K562 (cell line): ENCODE measurements around the gene SLC25A36. TPM values are rescaled to one million over a fixed set of nuclear protein-coding genes. Genes with fewer than 3 reads are reported as not detected.

Source experiments
- ATAC-seq: fragments of 200-7000 bp; cut with Tn5 transposase; 3 replicates; pipeline ENCODE4 v1.9.1; 2020; ENCODE audit warnings: moderate library complexity
- BruUV-seq: library from RNA; stranded (reverse); fragments of 400-500 nt; replicated peaks from 2 replicates; lab custom pipeline; 2021; lab: Mats Ljungman, UMichigan
- CTCF ChIA-PET: fragments of 300-600 bp; formaldehyde crosslinking; extraction: SDS; loops from one replicate; lab custom pipeline; 2021; ENCODE audit warnings: low intra/inter-chr PET ratio; lab: Yijun Ruan, JAX
- POLR2A ChIA-PET: fragments of 300-600, 350-650 bp; sonication (Branson Sonifier 250); formaldehyde crosslinking; extraction: SDS; loops from one replicate; lab custom pipeline; 2021; ENCODE audit warnings: antibody characterized with exemption, inconsistent platforms; lab: Yijun Ruan, JAX
- DNase-seq, 4 experiments: peaks; one replicate each; pipeline versions ENCODE4 v3.0.0 to v3.0.0-alpha.2; 2011 to 2018; ENCODE audit warnings: low spot score in 3 of 4, mixed read lengths in 3 of 4; ENCODE audit errors: extremely low read depth in 1 of 4
- FAIRE-seq: peaks from 2 replicates; lab custom pipeline; 2011; peaks lifted over from hg19 to GRCh38; lab: Jason Lieb, UNC
- H2AFZ ChIP-seq: 2 replicates; pipeline ENCODE4 v1.6.0; 2011; ENCODE audit warnings: low read depth, low read length, control low read depth, inconsistent platforms
- H3K27ac ChIP-seq: fragments of 200-600 bp; 3 replicates; pipeline ENCODE4 v1.8.0; 2011; ENCODE audit warnings: low read depth, mild to moderate bottlenecking, control low read depth, inconsistent platforms, low read length, moderate library complexity, mixed read lengths; ENCODE audit errors: extremely low read depth
- H3K27me3 ChIP-seq, 2 experiments: fragments of 300-600 bp in 1 of 2; 2 replicates in 1 of 2; 3 replicates in 1 of 2; pipeline versions ENCODE4 v1.6.0 to v1.8.0; 2011; ENCODE audit warnings: inconsistent platforms in 2 of 2, low read length in 2 of 2, mild to moderate bottlenecking in 1 of 2, mixed read lengths in 1 of 2, moderate library complexity in 1 of 2; ENCODE audit not compliant: control insufficient read depth in 2 of 2, insufficient read depth in 2 of 2
- H3K36me3 ChIP-seq: fragments of 300-600 bp; 3 replicates; pipeline ENCODE4 v1.8.0; 2011; ENCODE audit warnings: mild to moderate bottlenecking, low read length, inconsistent platforms; ENCODE audit not compliant: control insufficient read depth, insufficient read depth
- H3K4me1 ChIP-seq, 2 experiments: fragments of 200-600 bp in 1 of 2; replicated peaks in 1 of 2; 2 replicates in 1 of 2; 3 replicates in 1 of 2; pipeline versions ENCODE4 v1.5.1 to v1.8.0; 2011; ENCODE audit warnings: inconsistent platforms in 2 of 2, low read length in 2 of 2, mild to moderate bottlenecking in 1 of 2, mixed read lengths in 1 of 2, moderate library complexity in 1 of 2; ENCODE audit not compliant: control insufficient read depth in 2 of 2, insufficient read depth in 2 of 2
- H3K4me2 ChIP-seq: 2 replicates; pipeline ENCODE4 v1.6.1; 2011; ENCODE audit warnings: low read length, control low read depth, inconsistent platforms, mixed read lengths; ENCODE audit not compliant: insufficient read depth
- H3K4me3 ChIP-seq: fragments of 200-600 bp; sonication (generic), shearing (Covaris generic); 2 replicates; pipeline ENCODE4 v1.5.1; 2016; ENCODE audit warnings: control low read depth, inconsistent platforms
- H3K79me2 ChIP-seq: fragments of 200-600 bp; 3 replicates; pipeline ENCODE4 v1.8.0; 2011; ENCODE audit warnings: low read length, inconsistent platforms; ENCODE audit not compliant: control insufficient read depth, insufficient read depth
- H3K9ac ChIP-seq, 2 experiments: 2 replicates each; pipeline versions ENCODE4 v1.6.0 to v1.6.1; 2011; ENCODE audit warnings: low read depth in 2 of 2, low read length in 2 of 2, control low read depth in 1 of 2, inconsistent platforms in 1 of 2, mild to moderate bottlenecking in 1 of 2, mixed read lengths in 1 of 2; ENCODE audit not compliant: insufficient read depth in 1 of 2
- H3K9me1 ChIP-seq: one replicate; pipeline ENCODE4 v1.6.0; 2011; ENCODE audit warnings: inconsistent platforms, mild to moderate bottlenecking, low read length, moderate library complexity; ENCODE audit not compliant: control insufficient read depth, insufficient read depth
- H3K9me3 ChIP-seq: replicated peaks from 2 replicates; pipeline ENCODE4 v1.5.1; 2011; ENCODE audit warnings: low read depth, low read length, inconsistent platforms; ENCODE audit not compliant: control insufficient read depth, insufficient read depth
- H4K20me1 ChIP-seq: replicated peaks from 2 replicates; pipeline ENCODE4 v1.6.1; 2011; ENCODE audit warnings: low read length, inconsistent platforms, mixed read lengths; ENCODE audit not compliant: control insufficient read depth, insufficient read depth
- CEBPB ChIP-seq: fragments of 450-650 bp; IDR thresholded peaks from 2 replicates; pipeline ENCODE4 v1.6.1; 2016; ENCODE audit warnings: missing genetic modification characterization, missing compliant biosample characterization
- CEBPG ChIP-seq, 3 experiments: fragments of 200-800 bp in 1 of 3; sonication (Bioruptor generic) in 1 of 3; sonication (generic) in 1 of 3; formaldehyde crosslinking in 1 of 3; IDR thresholded peaks in 2 of 3; conservative IDR thresholded peaks in 1 of 3; 2 replicates each; pipeline versions ENCODE4 v1.6.1 to v1.8.0; 2016 to 2022; ENCODE audit warnings: missing compliant biosample characterization in 2 of 3, missing genetic modification characterization in 2 of 3, mild to moderate bottlenecking in 1 of 3, missing genetic modification reagents in 1 of 3
- CLOCK ChIP-seq: fragments of 250-450 bp; sonication (Bioruptor Pico); IDR thresholded peaks from 2 replicates; pipeline ENCODE4 v1.4.0; 2020; ENCODE audit warnings: mild to moderate bottlenecking, moderate library complexity, borderline replicate concordance
- E2F6 ChIP-seq, 2 experiments: IDR thresholded peaks; 2 replicates each; pipeline ENCODE4 v1.6.1; 2011; ENCODE audit warnings: borderline replicate concordance in 1 of 2, control low read depth in 1 of 2, low read depth in 1 of 2, low read length in 1 of 2, mild to moderate bottlenecking in 1 of 2, mixed read lengths in 1 of 2, moderate library complexity in 1 of 2; ENCODE audit not compliant: insufficient read depth in 1 of 2, insufficient read length in 1 of 2, poor library complexity in 1 of 2, severe bottlenecking in 1 of 2; ENCODE audit errors: extremely low read depth in 1 of 2
- HDAC8 ChIP-seq: fragments of 450-650 bp; IDR thresholded peaks from 2 replicates; pipeline ENCODE4 v1.6.1; 2016; ENCODE audit warnings: mild to moderate bottlenecking, missing genetic modification characterization, moderate library complexity, missing compliant biosample characterization
- ILF3 ChIP-seq: fragments of 450-650 bp; IDR thresholded peaks from 2 replicates; pipeline ENCODE4 v1.6.1; 2018; ENCODE audit warnings: antibody characterized with exemption, mild to moderate bottlenecking, moderate library complexity, borderline replicate concordance
- MYNN ChIP-seq, 2 experiments: sonication (generic); formaldehyde crosslinking in 1 of 2; IDR thresholded peaks; 2 replicates each; pipeline versions ENCODE4 v1.5.0 to v1.6.1; 2016 to 2020; ENCODE audit warnings: antibody characterized with exemption in 1 of 2, missing genetic modification reagents in 1 of 2
- NR3C1 ChIP-seq: sonication (generic); formaldehyde crosslinking; IDR thresholded peaks from 2 replicates; pipeline ENCODE4 v1.8.1; 2022; ENCODE audit warnings: missing genetic modification reagents
- SREBF1 ChIP-seq: fragments of 150-350 bp; IDR thresholded peaks from 2 replicates; pipeline ENCODE4 v1.6.1; 2014; ENCODE audit warnings: antibody characterized with exemption, low read depth, low read length, borderline replicate concordance
- ZNF184 ChIP-seq: sonication (generic); formaldehyde crosslinking; IDR thresholded peaks from 2 replicates; pipeline ENCODE4 v1.5.0; 2020; ENCODE audit warnings: missing genetic modification reagents
- WGBS: fragments of 100-300 bp; shearing (Covaris generic); methylation state at CpG from one replicate; pipeline ENCODE4 v1.1.6; 2016; ENCODE audit warnings: low coverage, mixed read lengths; ENCODE audit not compliant: insufficient coverage; ENCODE audit errors: missing lambda C conversion rate; 5-methylcytosine and 5-hydroxymethylcytosine counted together
- in situ Hi-C: fragments of 300-500 bp; cut with MboI; formaldehyde crosslinking; loops from 4 replicates; pipeline ENCODE4 v1.15.0; 2018; ENCODE audit warnings: inconsistent platforms, mixed read lengths
- intact Hi-C: fragments of 100-400 bp; cut with micrococcal nuclease; formaldehyde crosslinking; loops from 2 replicates; pipeline ENCODE4 v1.14.2; 2022
- polyA plus RNA-seq, 8 experiments: library from polyadenylated mRNA; depleted of rRNA in 4 of 8; stranded (reverse) in 5 of 8; unstranded in 3 of 8; fragments of >200 nt; fragmentation: Nextera tagmentation in 2 of 8; fragmentation: Illumina TruSeq in 1 of 8; extraction: Ambion mirVana in 2 of 8; extraction: Trizol in 1 of 8; gene quantifications; 2 replicates each; pipeline versions ENCODE4 v1.2.1 to v1.2.3, GENCODE V29; 2011 to 2014; ENCODE audit warnings: inconsistent platforms in 1 of 8, missing spikeins in 1 of 8
- total RNA-seq, 7 experiments: library from RNA; depleted of rRNA in 6 of 7; stranded (reverse); fragments of >200 nt in 6 of 7; fragmentation: Illumina TruSeq in 2 of 7; extraction: Trizol in 2 of 7; gene quantifications; 2 replicates each; pipeline versions ENCODE4 v1.2.1 to v1.2.3, GENCODE V29; 2011 to 2021; ENCODE audit warnings: low replicate concordance in 1 of 7

The SLC25A36 gene
- total and polyA plus RNA-seq, 9 of the 15 experiments (the other 6 are each of a cell fraction or from before 2014, with no cell fraction given), result 12.0 to 95.3 (median 43.3) TPM

GRCh38 chr3:140931801-140932200 is 9.8 kb upstream of the SLC25A36 start:
- no TSS peak for BruUV-seq
- no peak for DNase-seq
- H3K9me3 ChIP-seq, result no peaks in the 10 kb centered on the region
- H3K4me1 ChIP-seq, result no peaks in the 10 kb centered on the region; a peak in 1 of 5 replicates
- POLR2A ChIA-PET, result interaction anchor here (1.5 kb wide), 1 partner anchor 10 kb away, joined by 3 read pairs; no protein-coding TSS in a partner anchor
- no peaks in the 10 kb centered on the region for H3K9me1 ChIP-seq
- H3K27ac ChIP-seq, result no peak overlapping the region
- no peaks in the 10 kb centered on the region for H4K20me1 ChIP-seq
- H2AFZ ChIP-seq, result no peak overlapping the region
- H3K9ac ChIP-seq, result no peak overlapping the region
- in situ Hi-C loops (no loop called here), intact Hi-C loops (no loop called here)
- no peak for FAIRE-seq
- TF ChIP-seq CEBPB (tag) (peak; percentile 35), ZNF184 (CRISPR knock-in tag) (no peak), CEBPG (CRISPR knock-in tag; IDR thresholded peaks at IDR 0.05) (no peak), CEBPG (tag; conservative IDR thresholded peaks at IDR 0.05 in 1 of 2, IDR thresholded peaks at IDR 0.05 in 1 of 2) (0 out of 4 replicates have a peak, but pooled peaks of 1 of the 2 experiments have one; percentile 15)
- H3K4me3 ChIP-seq, result no peak overlapping the region
- peaks cover 0 to 11% of the 10 kb centered on the region in 2 experiments; a peak in 3 of 5 replicates for H3K27me3 ChIP-seq
- ATAC-seq, result no peak
- no peaks in the 10 kb centered on the region for H3K79me2 ChIP-seq
- CTCF ChIA-PET, result no interaction called here
- no peak overlapping the region for H3K4me2 ChIP-seq
- no peaks in the 10 kb centered on the region for H3K36me3 ChIP-seq

GRCh38 chr3:140933109-140933508 is 8.5 kb upstream of the SLC25A36 start:
- no peaks in the 10 kb centered on the region for H3K9me3 ChIP-seq
- in situ Hi-C loops (no loop called here), intact Hi-C loops (no loop called here)
- H3K27ac ChIP-seq, result no peak overlapping the region
- H2AFZ ChIP-seq, result no peak overlapping the region; the same call in 1 of the 2 replicates
- H3K4me1 ChIP-seq, result no peaks in the 10 kb centered on the region; a peak in 1 of 5 replicates
- WGBS, result 8% methylated on average over 7 of the region's 7 CpGs
- no peaks in the 10 kb centered on the region for H3K79me2 ChIP-seq
- FAIRE-seq (no peak), DNase-seq (no peak), ATAC-seq (no peak; the same call in 2 of the 3 replicates)
- no peaks in the 10 kb centered on the region for H3K9me1 ChIP-seq
- no peak overlapping the region for H3K9ac ChIP-seq
- H3K36me3 ChIP-seq, result no peaks in the 10 kb centered on the region
- ChIA-PET POLR2A (interaction anchor here (1.0 to 2.0 kb wide), 3 partner anchors 10 to 16 kb away, joined by 3 to 10 read pairs (median 9); partner anchors contain the start of gene SLC25A36), CTCF (no interaction called here)
- H3K4me2 ChIP-seq, result no peak overlapping the region
- H3K4me3 ChIP-seq, result no peak overlapping the region
- H4K20me1 ChIP-seq, result no peaks in the 10 kb centered on the region
- no TSS peak for BruUV-seq
- H3K27me3 ChIP-seq, result peaks cover 0 to 11% of the 10 kb centered on the region in 2 experiments; a peak in 3 of 5 replicates
- TF ChIP-seq MYNN (IDR thresholded peaks at IDR 0.05), result no peak
- no peak for TF ChIP-seq MYNN (CRISPR knock-in tag; IDR thresholded peaks at IDR 0.05)
- no peak for TF ChIP-seq ILF3
- no peak for TF ChIP-seq NR3C1 (CRISPR knock-in tag)
- no peak for TF ChIP-seq E2F6 (IDR thresholded peaks at IDR 0.05; ENCODE audit: borderline replicate concordance in 1 of 2, extremely low read depth in 1 of 2, insufficient read depth in 1 of 2, insufficient read length in 1 of 2, low read depth in 1 of 2, low read length in 1 of 2, poor library complexity in 1 of 2, severe bottlenecking in 1 of 2)
- TF ChIP-seq SREBF1, result no peak
- TF ChIP-seq CLOCK (CRISPR knock-in tag), result no peak
- TF ChIP-seq HDAC8 (tag), result no peak
